Calu3 (cell line): Measurements from ENCODE around the gene SELENOH. TPM values are rescaled to one million over a fixed set of nuclear protein-coding genes. Genes with fewer than 3 reads are reported as not detected.

Source experiments
- Bru-seq: library from RNA; stranded (reverse); fragments of 400-500 nt; gene quantifications from one replicate; lab custom pipeline; 2021; lab: Mats Ljungman, UMichigan
- BruChase-seq, 2 experiments: library from RNA; stranded (reverse); fragments of 400-500 nt; gene quantifications; one replicate each; lab custom pipeline; 2021; lab: Mats Ljungman, UMichigan
- BruUV-seq: library from RNA; stranded (reverse); fragments of 400-500 nt; replicated peaks from 2 replicates; lab custom pipeline; 2021; lab: Mats Ljungman, UMichigan
- CTCF ChIA-PET: fragments of 300-600 bp; sonication (Branson Sonifier 250); formaldehyde crosslinking; loops from one replicate; lab custom pipeline; 2022; ENCODE audit warnings: antibody characterized with exemption; lab: Charles Lee
- DNase-seq: peaks from one replicate; pipeline ENCODE4 v3.0.0; 2022
- H3K27ac Mint-ChIP-seq: one replicate; pipeline ENCODE4 v1.8.0; 2022; ENCODE audit warnings: mixed read lengths; ENCODE audit not compliant: unreplicated experiment
- H3K27me3 Mint-ChIP-seq: one replicate; pipeline ENCODE4 v1.8.0; 2022; ENCODE audit warnings: mixed read lengths; ENCODE audit not compliant: unreplicated experiment
- H3K36me3 Mint-ChIP-seq: one replicate; pipeline ENCODE4 v1.8.0; 2022; ENCODE audit warnings: mild to moderate bottlenecking, moderate library complexity, mixed read lengths; ENCODE audit not compliant: insufficient read depth, unreplicated experiment
- H3K4me1 Mint-ChIP-seq: one replicate; pipeline ENCODE4 v1.8.0; 2022; ENCODE audit warnings: mild to moderate bottlenecking, low read depth, mixed read lengths; ENCODE audit not compliant: unreplicated experiment
- H3K4me3 Mint-ChIP-seq: one replicate; pipeline ENCODE4 v1.8.0; 2022; ENCODE audit warnings: mild to moderate bottlenecking, low read depth, moderate library complexity, mixed read lengths; ENCODE audit not compliant: unreplicated experiment
- H3K9me3 Mint-ChIP-seq: one replicate; pipeline ENCODE4 v1.8.0; 2022; ENCODE audit warnings: low read depth, mixed read lengths; ENCODE audit not compliant: unreplicated experiment
- CTCF ChIP-seq: fragments of 200-600 bp; IDR thresholded peaks from one replicate; pipeline ENCODE4 v1.8.0; 2022; ENCODE audit warnings: antibody characterized with exemption; ENCODE audit not compliant: unreplicated experiment
- intact Hi-C: fragments of 100-400 bp; cut with micrococcal nuclease; formaldehyde crosslinking; loops from one replicate; pipeline ENCODE4 v1.10.0; 2022; ENCODE audit not compliant: unreplicated experiment
- long read RNA-seq: library from polyadenylated mRNA; stranded (forward); transcript quantifications from one replicate; pipeline ENCODE4 v2.0.0, GENCODE V29; 2022
- total RNA-seq: library from RNA; stranded (reverse); gene quantifications from 2 replicates; pipeline ENCODE4 v1.2.3, GENCODE V29; 2022

Gene SELENOH
- total RNA-seq (124 and 131 TPM in 2 replicates), Bru-seq, nascent RNA (percentile 94 among the genes with signal in this experiment), BruChase-seq, experiment 1, labeled RNA remaining after a 6-hour chase (percentile 97 among the genes with signal in this experiment), BruChase-seq, experiment 2, labeled RNA remaining after a 2-hour chase (percentile 96 among the genes with signal in this experiment)
- long read RNA-seq, transcript SELENOH-204 (4 exons, 818 nt): major isoform, 275 of 291 reads
- long read RNA-seq, transcript SELENOH-202 (4 exons, 469 nt): minor isoform, 5 of 291 reads
- long read RNA-seq, partial matches to known transcripts: 1 of 291 reads
- long read RNA-seq, other reads (novel, unspliced or antisense): 3 of 291 reads

GRCh38 chr11:57741132-57742086 lies at the start of gene SELENOH:
Gene SELENOH (plus strand): TSS chr11:57741491. CDS start chr11:57741596, 105 bp downstream.
- Mint-ChIP-seq H3K27ac (peak within 1 kb of the TSS; percentile 85), H3K27me3 (no peaks in the 10 kb centered on the region), H3K4me1 (peaks cover 10% of the 10 kb centered on the region), H3K36me3 (peaks cover 57% of the 10 kb centered on the region), H3K4me3 (peak within 1 kb of the TSS; percentile 96), H3K9me3 (no peaks in the 10 kb centered on the region)
- peak; percentile 97 for DNase-seq
- CTCF ChIA-PET: interaction anchor here (0.6 to 1.8 kb wide), 3 partner anchors 10 to 59 kb away, joined by 4 to 11 read pairs (median 4); partner anchors contain the start of genes BTBD18, MED19 and TMX2
- intact Hi-C loops: no loop called here
- no peak for TF ChIP-seq CTCF
- no TSS peak for BruUV-seq

- Mint-ChIP-seq H3K4me1 (no peaks in the 10 kb centered on the region), H3K27me3 (no peaks in the 10 kb centered on the region), H3K9me3 (no peaks in the 10 kb centered on the region), H3K36me3 (peaks cover 69% of the 10 kb centered on the region), H3K4me3 (no peak overlapping the region), H3K27ac (no peak overlapping the region)
- DNase-seq: no peak
- BruUV-seq: no TSS peak
- CTCF ChIA-PET: no interaction called here
- intact Hi-C loops: no loop called here
- no peak for TF ChIP-seq CTCF
Observed at GRCh38 chr11:57698843-57699365, 42.4 kb upstream of the SELENOH start.

- Mint-ChIP-seq H3K4me1 (no peaks in the 10 kb centered on the region), H3K27ac (no peak overlapping the region), H3K4me3 (no peak overlapping the region), H3K9me3 (no peaks in the 10 kb centered on the region), H3K36me3 (peaks cover 77% of the 10 kb centered on the region), H3K27me3 (no peaks in the 10 kb centered on the region)
- intact Hi-C loops: no loop called here
- no peak for DNase-seq
- no TSS peak for BruUV-seq
- CTCF ChIA-PET: no interaction called here
- TF ChIP-seq CTCF: no peak
Observed at GRCh38 chr11:57699813-57700212, 41.5 kb upstream of the SELENOH start.

GRCh38 chr11:57700425-57700824 lies 40.9 kb upstream of the SELENOH start:
- H3K27ac Mint-ChIP-seq: no peak overlapping the region
- H3K36me3 Mint-ChIP-seq: peaks cover 77% of the 10 kb centered on the region
- H3K4me1 Mint-ChIP-seq: no peaks in the 10 kb centered on the region
- BruUV-seq: no TSS peak
- H3K27me3 Mint-ChIP-seq: no peaks in the 10 kb centered on the region
- intact Hi-C loops: no loop called here
- CTCF ChIA-PET: no interaction called here
- TF ChIP-seq CTCF: no peak
- H3K9me3 Mint-ChIP-seq: no peaks in the 10 kb centered on the region
- no peak overlapping the region for H3K4me3 Mint-ChIP-seq
- DNase-seq: no peak
